Measurements from ENCODE around the gene MAP2K4. TPM values are rescaled to one million over a fixed set of nuclear protein-coding genes. Genes with fewer than 3 reads are reported as not detected.

MAP2K4 gene
- total and polyA plus RNA-seq, 3 experiments from 2014 or later: 30.3 to 46.2 (median 45.9) TPM

GRCh38 chr17:12040478-12040877 is 19.8 kb downstream of the MAP2K4 start:
- H3K9me3 ChIP-seq (ENCODE audit: low read length): no peaks in the 10 kb centered on the region
- Mint-ChIP-seq H3K27me3 (no peaks in the 10 kb centered on the region), H3K4me3 (no peak overlapping the region), H3K9me3 (no peaks in the 10 kb centered on the region), H3K36me3 (peaks cover 0 to 10% (median 1%) of the 10 kb centered on the region in 3 donors), H3K27ac (no peak overlapping the region), H3K4me1 (peaks cover 58 to 90% (median 79%) of the 10 kb centered on the region in 3 donors)
- H3K36me3 ChIP-seq (ENCODE audit: insufficient read depth, low read length): no peaks in the 10 kb centered on the region
- no peaks in the 10 kb centered on the region for H3K27me3 ChIP-seq (ENCODE audit: insufficient read depth, low read length, poor library complexity, severe bottlenecking)
- ChIA-PET CTCF (no interaction called here), POLR2A (no interaction called here)
- no peak overlapping the region for H3K27ac ChIP-seq (ENCODE audit: low read depth, low read length)
- H3K4me3 ChIP-seq (ENCODE audit: low read length): no peak overlapping the region
- no peak for DNase-seq
- peaks cover 6% of the 10 kb centered on the region for H3K4me1 ChIP-seq (ENCODE audit: insufficient read depth, low read length)

DNA sequence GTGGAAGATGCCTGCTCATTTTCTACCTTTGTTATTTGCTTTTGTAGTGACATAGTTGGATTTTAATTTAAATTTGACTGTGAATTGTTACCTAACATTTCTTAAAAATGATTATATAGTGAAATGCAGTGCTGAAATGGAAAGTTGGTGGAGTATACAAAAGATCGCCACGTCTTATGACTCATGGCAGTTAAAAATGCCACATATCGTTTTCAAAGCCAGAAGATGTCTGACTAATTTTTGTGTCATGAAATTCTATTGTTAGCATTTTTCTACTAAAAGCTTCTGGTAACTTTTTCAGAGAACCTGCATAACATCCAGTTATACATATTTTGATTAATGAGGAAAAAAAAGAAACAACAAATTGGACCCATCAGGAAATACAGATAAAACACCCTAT is 20.6 kb downstream of the MAP2K4 start:
- no peak overlapping the region for H3K27ac ChIP-seq (ENCODE audit: low read depth, low read length)
- ChIA-PET CTCF (interaction anchor here (1.0 kb wide), 1 partner anchor 21 kb away, joined by 4 read pairs; no protein-coding TSS in a partner anchor), POLR2A (no interaction called here)
- H3K9me3 Mint-ChIP-seq: no peaks in the 10 kb centered on the region
- H3K36me3 ChIP-seq (ENCODE audit: insufficient read depth, low read length): no peaks in the 10 kb centered on the region
- H3K9me3 ChIP-seq (ENCODE audit: low read length): no peaks in the 10 kb centered on the region
- H3K27ac Mint-ChIP-seq: no peak overlapping the region
- H3K27me3 Mint-ChIP-seq: no peaks in the 10 kb centered on the region
- H3K4me3 Mint-ChIP-seq: no peak overlapping the region
- peaks cover 64 to 92% (median 85%) of the 10 kb centered on the region in 3 donors for H3K4me1 Mint-ChIP-seq
- H3K36me3 Mint-ChIP-seq: peaks cover 0 to 5% (median 1%) of the 10 kb centered on the region in 3 donors
- no peaks in the 10 kb centered on the region for H3K27me3 ChIP-seq (ENCODE audit: insufficient read depth, low read length, poor library complexity, severe bottlenecking)
- H3K4me1 ChIP-seq (ENCODE audit: insufficient read depth, low read length): peaks cover 6% of the 10 kb centered on the region
- no peak for DNase-seq
- no peak overlapping the region for H3K4me3 ChIP-seq (ENCODE audit: low read length)

- DNase-seq: no peak
- ChIA-PET CTCF (no interaction called here), POLR2A (no interaction called here)
- H3K36me3 Mint-ChIP-seq: peaks cover 0 to 2% (median 1%) of the 10 kb centered on the region in 3 donors
- H3K4me3 Mint-ChIP-seq: no peak overlapping the region
- Histone ChIP-seq H3K9me3 (ENCODE audit: low read length) (no peaks in the 10 kb centered on the region), H3K36me3 (ENCODE audit: insufficient read depth, low read length) (no peaks in the 10 kb centered on the region), H3K4me3 (ENCODE audit: low read length) (no peak overlapping the region), H3K27me3 (ENCODE audit: insufficient read depth, low read length, poor library complexity, severe bottlenecking) (no peaks in the 10 kb centered on the region), H3K27ac (ENCODE audit: low read depth, low read length) (no peak overlapping the region), H3K4me1 (ENCODE audit: insufficient read depth, low read length) (peaks cover 6% of the 10 kb centered on the region)
- peaks cover 69 to 91% (median 84%) of the 10 kb centered on the region in 3 donors for H3K4me1 Mint-ChIP-seq
- H3K27ac Mint-ChIP-seq: no peak overlapping the region
- H3K9me3 Mint-ChIP-seq: no peaks in the 10 kb centered on the region
- H3K27me3 Mint-ChIP-seq: no peaks in the 10 kb centered on the region
Measured at GRCh38 chr17:12043702-12044101, 23.0 kb downstream of the MAP2K4 start.

GRCh38 chr17:12046786-12047185 is 26.1 kb downstream of the MAP2K4 start:
- ChIA-PET CTCF (interaction anchor here (1.1 kb wide), 1 partner anchor 9 kb away, joined by 3 read pairs; no protein-coding TSS in a partner anchor), POLR2A (no interaction called here)
- H3K9me3 ChIP-seq (ENCODE audit: low read length): no peaks in the 10 kb centered on the region
- peak overlapping the region in 1 of 7 donors; percentile 29 for H3K4me3 Mint-ChIP-seq
- H3K27me3 Mint-ChIP-seq: no peaks in the 10 kb centered on the region
- peaks cover 0 to 1% (median 0%) of the 10 kb centered on the region in 3 donors for H3K36me3 Mint-ChIP-seq
- no peaks in the 10 kb centered on the region for H3K9me3 Mint-ChIP-seq
- no peaks in the 10 kb centered on the region for H3K27me3 ChIP-seq (ENCODE audit: insufficient read depth, low read length, poor library complexity, severe bottlenecking)
- H3K27ac Mint-ChIP-seq: no peak overlapping the region
- no peak for DNase-seq
- H3K27ac ChIP-seq (ENCODE audit: low read depth, low read length): no peak overlapping the region
- H3K4me1 Mint-ChIP-seq: peaks cover 69 to 93% (median 89%) of the 10 kb centered on the region in 3 donors
- H3K36me3 ChIP-seq (ENCODE audit: insufficient read depth, low read length): no peaks in the 10 kb centered on the region
- H3K4me1 ChIP-seq (ENCODE audit: insufficient read depth, low read length): peaks cover 14% of the 10 kb centered on the region
- H3K4me3 ChIP-seq (ENCODE audit: low read length): no peak overlapping the region

DNA sequence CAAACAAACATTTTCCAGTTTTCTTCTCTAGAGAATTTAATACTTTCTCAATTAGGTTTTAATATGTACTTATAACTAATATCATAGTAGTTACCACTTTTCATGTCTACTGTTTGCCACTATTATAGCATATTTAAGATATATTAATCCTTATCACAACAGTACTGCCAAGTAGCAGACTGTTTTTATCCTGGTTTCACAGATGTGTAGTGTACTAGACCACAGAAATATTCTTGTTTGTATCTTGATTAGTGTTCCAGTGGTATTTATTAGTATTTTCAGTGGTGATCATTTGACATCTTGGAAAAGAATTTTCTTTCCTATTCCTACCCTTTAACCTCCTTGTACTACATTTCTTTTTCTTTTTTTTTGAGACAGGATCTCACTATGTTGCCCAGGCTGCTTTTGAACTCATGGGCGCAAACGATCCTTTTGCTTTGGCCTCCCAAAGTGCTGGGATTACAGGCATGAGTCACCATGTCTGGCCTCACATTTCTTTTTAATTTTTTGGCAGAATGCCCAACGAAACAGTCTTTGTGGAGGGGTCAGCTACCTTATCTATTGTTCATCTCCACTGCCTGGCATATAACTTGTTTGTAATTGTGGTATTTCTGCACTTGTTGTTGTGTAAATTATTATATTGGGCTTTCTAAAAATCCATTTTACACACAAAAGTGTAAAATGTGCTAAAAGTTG is 27.2 kb downstream of the MAP2K4 start:
- H3K36me3 Mint-ChIP-seq: no peaks in the 10 kb centered on the region
- Histone ChIP-seq H3K27ac (ENCODE audit: low read depth, low read length) (no peak overlapping the region), H3K9me3 (ENCODE audit: low read length) (no peaks in the 10 kb centered on the region), H3K27me3 (ENCODE audit: insufficient read depth, low read length, poor library complexity, severe bottlenecking) (no peaks in the 10 kb centered on the region), H3K4me1 (ENCODE audit: insufficient read depth, low read length) (peaks cover 24% of the 10 kb centered on the region), H3K4me3 (ENCODE audit: low read length) (no peak overlapping the region), H3K36me3 (ENCODE audit: insufficient read depth, low read length) (no peaks in the 10 kb centered on the region)
- H3K27ac Mint-ChIP-seq: no peak overlapping the region
- no peak for DNase-seq
- POLR2A ChIA-PET: no interaction called here
- H3K4me3 Mint-ChIP-seq: no peak overlapping the region
- H3K9me3 Mint-ChIP-seq: no peaks in the 10 kb centered on the region
- CTCF ChIA-PET: interaction anchor here (1.1 kb wide), 1 partner anchor 8 kb away, joined by 3 read pairs; no protein-coding TSS in a partner anchor
- peaks cover 74 to 96% (median 95%) of the 10 kb centered on the region in 3 donors for H3K4me1 Mint-ChIP-seq
- no peaks in the 10 kb centered on the region for H3K27me3 Mint-ChIP-seq

GRCh38 chr17:12048843-12049473 is 28.3 kb downstream of the MAP2K4 start:
- Mint-ChIP-seq H3K36me3 (no peaks in the 10 kb centered on the region), H3K4me1 (peaks cover 77 to 97% (median 93%) of the 10 kb centered on the region in 3 donors), H3K4me3 (peak overlapping the region in 1 of 7 donors; percentile 16), H3K27ac (peak overlapping the region in 3 of 8 donors; percentile 16 to 24 (median 17)), H3K27me3 (no peaks in the 10 kb centered on the region), H3K9me3 (no peaks in the 10 kb centered on the region)
- Histone ChIP-seq H3K9me3 (ENCODE audit: low read length) (no peaks in the 10 kb centered on the region), H3K4me1 (ENCODE audit: insufficient read depth, low read length) (peaks cover 33% of the 10 kb centered on the region), H3K4me3 (ENCODE audit: low read length) (no peak overlapping the region), H3K27ac (ENCODE audit: low read depth, low read length) (no peak overlapping the region), H3K27me3 (ENCODE audit: insufficient read depth, low read length, poor library complexity, severe bottlenecking) (no peaks in the 10 kb centered on the region), H3K36me3 (ENCODE audit: insufficient read depth, low read length) (no peaks in the 10 kb centered on the region)
- DNase-seq: no peak
- CTCF ChIA-PET: no interaction called here
- POLR2A ChIA-PET: no interaction called here

DNA sequence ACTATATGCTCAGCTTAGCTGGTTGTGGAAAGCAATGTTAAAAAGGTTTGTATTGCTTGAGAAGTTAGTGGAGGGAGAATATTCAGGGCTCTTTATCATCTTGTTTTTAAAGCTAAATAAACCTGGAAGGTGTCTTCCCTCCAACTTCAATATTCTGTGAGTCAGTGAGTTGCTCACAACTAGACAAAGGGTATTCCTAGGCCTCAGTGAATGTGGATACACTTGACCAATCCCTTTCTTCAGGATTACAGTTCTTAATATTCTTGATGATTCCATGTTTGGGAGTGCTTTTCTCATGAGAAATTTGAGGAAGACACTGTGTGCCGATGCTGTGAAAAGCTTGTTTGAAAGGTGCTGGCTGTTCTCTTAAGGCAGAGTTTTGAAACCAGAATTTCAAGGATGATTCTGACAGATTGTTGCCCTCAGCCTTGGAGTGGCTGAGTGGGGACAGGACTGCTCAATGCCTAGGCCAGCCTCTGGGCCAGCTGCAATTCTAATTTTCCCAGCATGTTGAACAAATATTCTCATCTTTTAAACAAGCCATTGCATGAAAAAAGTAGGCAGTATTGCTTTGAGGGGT is 30.1 kb downstream of the MAP2K4 start:
- CTCF ChIA-PET: no interaction called here
- POLR2A ChIA-PET: no interaction called here
- Histone ChIP-seq H3K9me3 (ENCODE audit: low read length) (no peaks in the 10 kb centered on the region), H3K4me3 (ENCODE audit: low read length) (no peak overlapping the region), H3K27me3 (ENCODE audit: insufficient read depth, low read length, poor library complexity, severe bottlenecking) (no peaks in the 10 kb centered on the region), H3K27ac (ENCODE audit: low read depth, low read length) (no peak overlapping the region), H3K36me3 (ENCODE audit: insufficient read depth, low read length) (no peaks in the 10 kb centered on the region), H3K4me1 (ENCODE audit: insufficient read depth, low read length) (peaks cover 37% of the 10 kb centered on the region)
- H3K27me3 Mint-ChIP-seq: no peaks in the 10 kb centered on the region
- DNase-seq: no peak
- no peak overlapping the region for H3K4me3 Mint-ChIP-seq
- H3K4me1 Mint-ChIP-seq: peaks cover 76 to 97% (median 93%) of the 10 kb centered on the region in 3 donors
- H3K9me3 Mint-ChIP-seq: no peaks in the 10 kb centered on the region
- H3K36me3 Mint-ChIP-seq: peaks cover 0 to 4% (median 0%) of the 10 kb centered on the region in 3 donors
- peak overlapping the region in 1 of 8 donors; percentile 6 for H3K27ac Mint-ChIP-seq

- CTCF ChIA-PET: no interaction called here
- Histone ChIP-seq H3K27me3 (ENCODE audit: insufficient read depth, low read length, poor library complexity, severe bottlenecking) (no peaks in the 10 kb centered on the region), H3K27ac (ENCODE audit: low read depth, low read length) (no peak overlapping the region), H3K36me3 (ENCODE audit: insufficient read depth, low read length) (no peaks in the 10 kb centered on the region), H3K4me3 (ENCODE audit: low read length) (no peak overlapping the region), H3K9me3 (ENCODE audit: low read length) (no peaks in the 10 kb centered on the region), H3K4me1 (ENCODE audit: insufficient read depth, low read length) (peaks cover 44% of the 10 kb centered on the region)
- Mint-ChIP-seq H3K4me1 (peaks cover 67 to 90% (median 85%) of the 10 kb centered on the region in 3 donors), H3K27ac (peak overlapping the region in 6 of 8 donors; percentile 17 to 86 (median 79)), H3K36me3 (peaks cover 0 to 16% (median 2%) of the 10 kb centered on the region in 3 donors), H3K27me3 (no peaks in the 10 kb centered on the region), H3K9me3 (no peaks in the 10 kb centered on the region), H3K4me3 (peak overlapping the region in 5 of 7 donors; percentile 6 to 74 (median 43))
- no peak for DNase-seq
- POLR2A ChIA-PET: no interaction called here
Measured at GRCh38 chr17:12053552-12053951, 32.9 kb downstream of the MAP2K4 start.
